ENCODE data around the gene ARHGEF25. TPM values are rescaled to one million over a fixed set of nuclear protein-coding genes. Genes with fewer than 3 reads are reported as not detected.

Gene ARHGEF25
- total and polyA plus RNA-seq, 2 of the 13 experiments (the other 11 are each of a cell fraction or from before 2014, with no cell fraction given) = 11.5 to 12.5 TPM

- TF ChIP-seq ARID3A (IDR thresholded peaks at IDR 0.05; ENCODE audit: low read depth, low read length) (no peak), RARG (CRISPR knock-in tag; IDR thresholded peaks at IDR 0.05; ENCODE audit: low read depth) (no peak), STAG1 (CRISPR knock-in tag; IDR thresholded peaks at IDR 0.05) (no peak), RAD21 (CRISPR knock-in tag; IDR thresholded peaks at IDR 0.05) (no peak), HMG20A (CRISPR knock-in tag; IDR thresholded peaks at IDR 0.05; ENCODE audit: borderline replicate concordance) (no peak), HNRNPUL1 (IDR thresholded peaks at IDR 0.05; ENCODE audit: low read depth, low read length) (no peak), ZNF784 (CRISPR knock-in tag; IDR thresholded peaks at IDR 0.05; ENCODE audit: borderline replicate concordance) (0 out of 2 replicates have a peak, but pooled peaks have one; percentile 48), THYN1 (CRISPR knock-in tag; IDR thresholded peaks at IDR 0.05; ENCODE audit: borderline replicate concordance, low read depth) (no peak), RBAK (CRISPR knock-in tag; IDR thresholded peaks at IDR 0.05) (no peak), ZNF256 (CRISPR knock-in tag; conservative IDR thresholded peaks at IDR 0.05) (no peak; the same call in 1 of the 2 replicates), ZGPAT (CRISPR knock-in tag; IDR thresholded peaks at IDR 0.05) (peak; percentile 72), SRY (CRISPR knock-in tag; IDR thresholded peaks at IDR 0.05) (0 out of 2 replicates have a peak, but pooled peaks have one; percentile 59), CENPX (CRISPR knock-in tag; IDR thresholded peaks at IDR 0.05) (no peak), ZNF329 (CRISPR knock-in tag; IDR thresholded peaks at IDR 0.05; ENCODE audit: low read depth) (no peak), POLR2A (IDR thresholded peaks at IDR 0.05; ENCODE audit: insufficient read depth in 1 of 2, low read depth in 2 of 2, low read length in 2 of 2) (peak; percentile 58 to 73; a peak in 3 of 4 replicates), GABPA (IDR thresholded peaks at IDR 0.05; ENCODE audit: low read depth, low read length) (peak; percentile 63), GABPA (CRISPR knock-in tag; IDR thresholded peaks at IDR 0.05; ENCODE audit: low read depth) (peak; percentile 79), CERS6 (CRISPR knock-in tag; IDR thresholded peaks at IDR 0.05) (no peak), ATF2 (CRISPR knock-in tag; IDR thresholded peaks at IDR 0.05) (no peak; the same call in 1 of the 2 replicates)
- TF ChIP-seq, protein P1, sequence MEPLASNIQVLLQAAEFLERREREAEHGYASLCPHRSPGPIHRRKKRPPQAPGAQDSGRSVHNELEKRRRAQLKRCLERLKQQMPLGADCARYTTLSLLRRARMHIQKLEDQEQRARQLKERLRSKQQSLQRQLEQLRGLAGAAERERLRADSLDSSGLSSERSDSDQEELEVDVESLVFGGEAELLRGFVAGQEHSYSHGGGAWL (CRISPR knock-in tag; IDR thresholded peaks at IDR 0.05) = no peak
- TF ChIP-seq, protein P2, sequence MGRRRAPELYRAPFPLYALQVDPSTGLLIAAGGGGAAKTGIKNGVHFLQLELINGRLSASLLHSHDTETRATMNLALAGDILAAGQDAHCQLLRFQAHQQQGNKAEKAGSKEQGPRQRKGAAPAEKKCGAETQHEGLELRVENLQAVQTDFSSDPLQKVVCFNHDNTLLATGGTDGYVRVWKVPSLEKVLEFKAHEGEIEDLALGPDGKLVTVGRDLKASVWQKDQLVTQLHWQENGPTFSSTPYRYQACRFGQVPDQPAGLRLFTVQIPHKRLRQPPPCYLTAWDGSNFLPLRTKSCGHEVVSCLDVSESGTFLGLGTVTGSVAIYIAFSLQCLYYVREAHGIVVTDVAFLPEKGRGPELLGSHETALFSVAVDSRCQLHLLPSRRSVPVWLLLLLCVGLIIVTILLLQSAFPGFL (CRISPR knock-in tag; IDR thresholded peaks at IDR 0.05) = no peak
Observed at GRCh38 chr12:57590864-57591781, 20.1 kb upstream of the ARHGEF25 start, which contains the start of gene PIP4K2C (continued).
